ENCODE results near the gene TNFSF9.
"Not testable (repeated sequence)": the region's sequence is repeated elsewhere in the genome, so short reads cannot be mapped to it uniquely, and the experiment has no call there.

The TNFSF9 gene

GRCh38 chr19:6556480-6557195, 25.8 kb downstream of the TNFSF9 start:
- 79 to 87% methylated on average over 6 to 7 of the region's 11 CpGs for WGBS, 2 experiments (ENCODE audit: insufficient coverage in 2 of 2)
- H3K27ac ChIP-seq (ENCODE audit: low read depth, low read length, severe bottlenecking): no peak overlapping the region

GRCh38 chr19:6562437-6562836, 31.6 kb downstream of the TNFSF9 start:
- not testable (repeated sequence) for H3K4me1 ChIP-seq (ENCODE audit: control insufficient read depth, insufficient read depth, low read length, poor library complexity, severe bottlenecking); H3K36me3 ChIP-seq (ENCODE audit: control insufficient read depth, insufficient read depth, low read length); H3K27ac ChIP-seq (ENCODE audit: low read depth, low read length, severe bottlenecking); H3K9me3 ChIP-seq (ENCODE audit: control insufficient read depth, low read length); H3K4me3 ChIP-seq (ENCODE audit: extremely low read depth, insufficient read depth, low read length, poor library complexity, severe bottlenecking)
- WGBS, 2 experiments (ENCODE audit: insufficient coverage in 2 of 2): 20% methylated on average over 1 of the region's 1 CpG; no CpG with 5 or more reads in 1 of the 2 experiments

More at GRCh38 chr19:6556480-6557195, 25.8 kb downstream of the TNFSF9 start:
- H3K4me1 ChIP-seq (ENCODE audit: control insufficient read depth, insufficient read depth, low read length, poor library complexity, severe bottlenecking): no peaks in the 10 kb centered on the region
- H3K4me3 ChIP-seq (ENCODE audit: extremely low read depth, insufficient read depth, low read length, poor library complexity, severe bottlenecking): no peak overlapping the region
- no peaks in the 10 kb centered on the region for H3K9me3 ChIP-seq (ENCODE audit: control insufficient read depth, low read length)
- no peaks in the 10 kb centered on the region for H3K36me3 ChIP-seq (ENCODE audit: control insufficient read depth, insufficient read depth, low read length)

DNA sequence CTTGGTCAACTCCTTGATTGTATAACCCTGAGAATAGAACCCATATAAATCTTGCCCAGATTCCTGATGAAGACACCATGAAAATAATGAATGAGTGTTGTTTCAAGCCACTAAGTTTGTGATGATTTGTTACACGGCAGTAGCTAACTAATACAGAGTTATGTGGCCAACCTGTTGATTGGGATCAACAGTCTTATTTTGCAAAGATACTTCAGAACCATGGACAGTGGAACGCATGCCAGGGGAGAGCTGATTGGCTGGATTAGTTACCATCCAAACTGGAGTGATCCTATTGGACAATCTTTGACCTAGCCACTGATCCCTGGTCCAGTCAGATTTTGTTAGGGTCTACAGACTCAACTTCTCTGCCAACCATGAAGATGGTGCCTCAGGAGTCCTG, 33.6 kb downstream of the TNFSF9 start:
- Histone ChIP-seq H3K36me3 (ENCODE audit: control insufficient read depth, insufficient read depth, low read length) (no peaks in the 10 kb centered on the region), H3K4me3 (ENCODE audit: extremely low read depth, insufficient read depth, low read length, poor library complexity, severe bottlenecking) (no peak overlapping the region), H3K4me1 (ENCODE audit: control insufficient read depth, insufficient read depth, low read length, poor library complexity, severe bottlenecking) (no peaks in the 10 kb centered on the region), H3K27ac (ENCODE audit: low read depth, low read length, severe bottlenecking) (no peak overlapping the region), H3K9me3 (ENCODE audit: control insufficient read depth, low read length) (peaks cover 10% of the 10 kb centered on the region)
- 70 to 87% methylated on average over 2 of the region's 2 CpGs for WGBS, 2 experiments (ENCODE audit: insufficient coverage in 2 of 2)

GRCh38 chr19:6566727-6567126, 35.9 kb downstream of the TNFSF9 start:
- H3K27ac ChIP-seq (ENCODE audit: low read depth, low read length, severe bottlenecking); H3K36me3 ChIP-seq (ENCODE audit: control insufficient read depth, insufficient read depth, low read length); H3K4me1 ChIP-seq (ENCODE audit: control insufficient read depth, insufficient read depth, low read length, poor library complexity, severe bottlenecking); H3K4me3 ChIP-seq (ENCODE audit: extremely low read depth, insufficient read depth, low read length, poor library complexity, severe bottlenecking); H3K9me3 ChIP-seq (ENCODE audit: control insufficient read depth, low read length): not testable (repeated sequence)
- WGBS, 2 experiments (ENCODE audit: insufficient coverage in 2 of 2): 57 to 67% methylated on average over 2 to 3 of the region's 3 CpGs

DNA sequence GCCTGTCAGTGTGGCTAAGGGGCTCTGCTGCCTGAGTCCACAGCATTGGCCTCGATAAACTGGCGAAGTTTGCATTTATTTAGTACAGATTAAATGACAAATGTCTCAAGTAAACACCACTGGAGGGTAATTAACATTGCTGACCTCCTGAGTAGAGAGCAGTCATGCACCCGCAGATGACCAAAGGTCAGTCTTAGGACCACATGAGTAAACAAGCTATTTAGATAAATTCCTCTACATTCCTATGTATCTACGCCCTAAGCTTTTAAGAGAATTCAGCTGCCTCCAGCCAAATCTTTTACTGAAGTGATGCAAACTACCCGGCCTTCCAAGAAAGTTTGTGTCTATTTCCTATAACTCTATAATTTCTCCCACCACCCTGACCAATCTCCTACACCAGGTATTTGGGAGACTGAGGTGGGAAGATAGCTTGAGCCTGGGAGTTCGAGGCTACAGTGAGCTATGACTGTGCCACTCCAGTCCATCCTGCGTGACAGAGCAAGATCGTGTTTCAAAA, 37.2 kb downstream of the TNFSF9 start:
- 72 to 84% methylated on average over 4 to 5 of the region's 8 CpGs for WGBS, 2 experiments (ENCODE audit: insufficient coverage in 2 of 2)
- H3K4me1 ChIP-seq (ENCODE audit: control insufficient read depth, insufficient read depth, low read length, poor library complexity, severe bottlenecking): no peaks in the 10 kb centered on the region
- no peaks in the 10 kb centered on the region for H3K36me3 ChIP-seq (ENCODE audit: control insufficient read depth, insufficient read depth, low read length)
- no peak overlapping the region for H3K4me3 ChIP-seq (ENCODE audit: extremely low read depth, insufficient read depth, low read length, poor library complexity, severe bottlenecking)
- H3K27ac ChIP-seq (ENCODE audit: low read depth, low read length, severe bottlenecking): no peak overlapping the region
- H3K9me3 ChIP-seq (ENCODE audit: control insufficient read depth, low read length): peaks cover 10% of the 10 kb centered on the region

DNA sequence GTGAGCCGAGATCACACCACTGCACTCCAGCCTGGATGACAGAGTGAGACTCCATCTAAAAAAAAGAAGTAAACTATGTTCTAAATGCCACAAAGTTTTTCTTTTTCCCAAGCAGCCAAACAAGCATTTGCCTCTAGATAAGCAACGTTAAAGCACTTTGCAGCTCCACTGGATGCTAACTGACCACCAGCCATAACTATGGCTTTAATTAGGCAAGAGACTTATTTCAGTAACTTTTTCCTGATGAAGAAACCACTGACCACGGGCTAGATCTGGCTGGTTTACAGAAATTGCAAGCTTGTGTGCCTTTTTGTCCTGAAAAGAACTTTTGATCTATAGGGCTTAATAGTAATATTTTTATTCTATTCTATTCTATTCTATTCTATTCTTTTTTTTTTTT, 38.0 kb downstream of the TNFSF9 start:
- Histone ChIP-seq H3K27ac (ENCODE audit: low read depth, low read length, severe bottlenecking) (no peak overlapping the region), H3K4me1 (ENCODE audit: control insufficient read depth, insufficient read depth, low read length, poor library complexity, severe bottlenecking) (no peaks in the 10 kb centered on the region), H3K36me3 (ENCODE audit: control insufficient read depth, insufficient read depth, low read length) (no peaks in the 10 kb centered on the region), H3K4me3 (ENCODE audit: extremely low read depth, insufficient read depth, low read length, poor library complexity, severe bottlenecking) (no peak overlapping the region), H3K9me3 (ENCODE audit: control insufficient read depth, low read length) (peaks cover 8% of the 10 kb centered on the region)
- WGBS, 2 experiments (ENCODE audit: insufficient coverage in 2 of 2): 56 to 80% methylated on average over 1 to 2 of the region's 3 CpGs

DNA sequence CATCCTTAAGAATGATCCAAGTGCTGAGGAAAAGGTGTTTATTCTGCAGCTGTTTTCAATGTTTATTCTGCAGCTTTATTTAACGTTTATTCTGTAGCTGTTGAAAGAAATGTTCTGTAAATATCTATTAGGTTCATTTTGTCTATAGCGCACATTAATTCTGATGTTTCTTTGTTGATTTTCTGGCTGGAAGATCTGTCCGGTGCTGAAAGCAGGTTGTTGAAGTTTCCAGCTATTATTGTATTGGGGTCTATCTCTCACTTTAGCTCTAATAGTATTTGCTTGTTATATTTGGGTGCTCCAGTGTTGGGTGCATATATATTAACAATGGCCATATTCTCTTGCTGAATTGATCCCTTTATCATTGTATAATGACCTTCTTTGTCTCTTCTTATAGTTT, 39.9 kb downstream of the TNFSF9 start:
- no peak overlapping the region for H3K27ac ChIP-seq (ENCODE audit: low read depth, low read length, severe bottlenecking)
- no peaks in the 10 kb centered on the region for H3K9me3 ChIP-seq (ENCODE audit: control insufficient read depth, low read length)
- H3K36me3 ChIP-seq (ENCODE audit: control insufficient read depth, insufficient read depth, low read length): no peaks in the 10 kb centered on the region
- H3K4me1 ChIP-seq (ENCODE audit: control insufficient read depth, insufficient read depth, low read length, poor library complexity, severe bottlenecking): no peaks in the 10 kb centered on the region
- H3K4me3 ChIP-seq (ENCODE audit: extremely low read depth, insufficient read depth, low read length, poor library complexity, severe bottlenecking): no peak overlapping the region
- WGBS, 2 experiments (ENCODE audit: insufficient coverage in 2 of 2): 86 to 92% methylated on average over 1 of the region's 3 CpGs

- Histone ChIP-seq H3K9me3 (ENCODE audit: control insufficient read depth, low read length) (no peaks in the 10 kb centered on the region), H3K36me3 (ENCODE audit: control insufficient read depth, insufficient read depth, low read length) (no peaks in the 10 kb centered on the region), H3K27ac (ENCODE audit: low read depth, low read length, severe bottlenecking) (no peak overlapping the region), H3K4me3 (ENCODE audit: extremely low read depth, insufficient read depth, low read length, poor library complexity, severe bottlenecking) (no peak overlapping the region), H3K4me1 (ENCODE audit: control insufficient read depth, insufficient read depth, low read length, poor library complexity, severe bottlenecking) (no peaks in the 10 kb centered on the region)
Observed at GRCh38 chr19:6571167-6571566, 40.3 kb downstream of the TNFSF9 start.

DNA sequence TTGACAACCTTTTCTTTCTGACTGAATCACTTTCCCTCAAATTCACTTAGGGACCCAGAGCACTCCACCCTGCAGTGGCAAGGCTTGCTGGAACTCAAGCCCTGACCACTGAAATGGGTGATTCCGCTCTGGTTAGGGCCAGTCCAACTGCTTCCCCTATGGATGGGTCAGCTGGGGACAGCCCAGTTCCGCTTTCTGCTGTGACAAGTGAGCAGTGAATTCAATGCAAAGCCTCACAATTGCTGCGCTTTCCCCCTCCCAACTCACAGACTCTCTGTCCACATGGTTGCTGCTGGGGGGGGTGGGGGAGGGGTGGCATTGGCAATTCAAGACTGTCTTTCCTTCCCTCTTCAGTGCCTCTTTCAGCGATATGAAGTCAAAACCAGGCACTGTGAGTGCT, 41.4 kb downstream of the TNFSF9 start:
- no peaks in the 10 kb centered on the region for H3K36me3 ChIP-seq (ENCODE audit: control insufficient read depth, insufficient read depth, low read length)
- peaks cover 1% of the 10 kb centered on the region for H3K4me1 ChIP-seq (ENCODE audit: control insufficient read depth, insufficient read depth, low read length, poor library complexity, severe bottlenecking)
- no peaks in the 10 kb centered on the region for H3K9me3 ChIP-seq (ENCODE audit: control insufficient read depth, low read length)
- 83 to 88% methylated on average over 1 to 2 of the region's 4 CpGs for WGBS, 2 experiments (ENCODE audit: insufficient coverage in 2 of 2)
- no peak overlapping the region for H3K27ac ChIP-seq (ENCODE audit: low read depth, low read length, severe bottlenecking)
- no peak overlapping the region for H3K4me3 ChIP-seq (ENCODE audit: extremely low read depth, insufficient read depth, low read length, poor library complexity, severe bottlenecking)

GRCh38 chr19:6573350-6573749, 42.5 kb downstream of the TNFSF9 start:
- H3K36me3 ChIP-seq (ENCODE audit: control insufficient read depth, insufficient read depth, low read length): no peaks in the 10 kb centered on the region
- no peak overlapping the region for H3K4me3 ChIP-seq (ENCODE audit: extremely low read depth, insufficient read depth, low read length, poor library complexity, severe bottlenecking)
- H3K4me1 ChIP-seq (ENCODE audit: control insufficient read depth, insufficient read depth, low read length, poor library complexity, severe bottlenecking): peaks cover 5% of the 10 kb centered on the region
- H3K9me3 ChIP-seq (ENCODE audit: control insufficient read depth, low read length): peaks cover 8% of the 10 kb centered on the region
- WGBS, 2 experiments (ENCODE audit: insufficient coverage in 2 of 2): 50 to 67% methylated on average over 1 of the region's 1 CpG
- no peak overlapping the region for H3K27ac ChIP-seq (ENCODE audit: low read depth, low read length, severe bottlenecking)

DNA sequence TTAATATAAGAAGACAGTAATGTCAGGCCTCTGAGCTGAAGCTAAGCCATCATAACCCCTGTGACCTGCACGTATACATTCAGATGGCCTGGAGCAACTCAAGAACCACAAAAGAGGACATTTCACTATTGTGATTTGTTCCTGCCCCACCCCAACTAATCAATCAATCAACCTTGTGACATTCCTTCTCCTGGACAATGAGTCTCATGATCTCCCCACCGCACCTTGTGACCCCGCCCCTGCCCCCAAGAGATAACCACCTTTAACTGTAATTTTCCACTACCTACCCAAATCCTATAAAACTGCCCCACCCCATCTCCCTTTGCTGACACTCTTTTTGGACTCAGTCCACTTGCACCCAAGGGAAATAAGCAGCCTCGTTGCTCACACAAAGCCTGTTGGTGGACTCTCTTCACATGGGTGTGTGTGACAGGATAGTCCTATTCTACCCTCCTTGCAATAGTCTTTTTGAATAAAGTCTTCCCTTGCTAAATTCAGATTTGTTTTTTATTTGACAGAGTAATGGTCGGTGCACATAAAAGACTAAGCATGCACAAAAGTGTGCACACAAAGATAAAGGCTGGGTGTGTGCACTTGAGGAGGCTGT, 46.1 kb downstream of the TNFSF9 start:
- peaks cover 10% of the 10 kb centered on the region for H3K9me3 ChIP-seq (ENCODE audit: control insufficient read depth, low read length)
- H3K36me3 ChIP-seq (ENCODE audit: control insufficient read depth, insufficient read depth, low read length): no peaks in the 10 kb centered on the region
- H3K27ac ChIP-seq (ENCODE audit: low read depth, low read length, severe bottlenecking): no peak overlapping the region
- peaks cover 5% of the 10 kb centered on the region for H3K4me1 ChIP-seq (ENCODE audit: control insufficient read depth, insufficient read depth, low read length, poor library complexity, severe bottlenecking)
- no peak overlapping the region for H3K4me3 ChIP-seq (ENCODE audit: extremely low read depth, insufficient read depth, low read length, poor library complexity, severe bottlenecking)
- WGBS, 2 experiments (ENCODE audit: insufficient coverage in 2 of 2): 84 to 100% methylated on average over 1 to 5 of the region's 5 CpGs

Data from mesodermal cell (in vitro differentiated cells).